OCI-LY1 (cell line): ENCODE measurements around the gene ST8SIA1.

Experiments
- H2AFZ ChIP-seq: fragments of 200-600 bp; sonication (generic), shearing (Covaris generic); 2 replicates; pipeline ENCODE4 v1.6.0; 2014; ENCODE audit warnings: antibody characterized with exemption, mild to moderate bottlenecking, low read length
- H3F3A ChIP-seq: fragments of 200-600 bp; sonication (generic), shearing (Covaris generic); 2 replicates; pipeline ENCODE4 v1.6.0; 2014; ENCODE audit warnings: mild to moderate bottlenecking, antibody characterized with exemption, low read length, moderate library complexity; ENCODE audit not compliant: insufficient read depth
- H3K27ac ChIP-seq: fragments of 200-600 bp; sonication (generic); 2 replicates; pipeline ENCODE4 v1.5.1; 2014; ENCODE audit warnings: low read length, mixed run types, mild to moderate bottlenecking, low read depth; ENCODE audit not compliant: poor library complexity, severe bottlenecking
- H3K27me3 ChIP-seq: fragments of 200-600 bp; sonication (generic); 2 replicates; pipeline ENCODE4 v1.6.0; 2014; ENCODE audit warnings: antibody characterized with exemption, mild to moderate bottlenecking, low read length, moderate library complexity; ENCODE audit not compliant: insufficient read depth
- H3K36me3 ChIP-seq: fragments of 200-600 bp; sonication (generic); 2 replicates; pipeline ENCODE4 v1.6.1; 2014; ENCODE audit warnings: mild to moderate bottlenecking, antibody characterized with exemption, low read length, moderate library complexity, mixed read lengths; ENCODE audit not compliant: insufficient read depth
- H3K4me1 ChIP-seq: fragments of 200-600 bp; sonication (generic); 2 replicates; pipeline ENCODE4 v1.5.1; 2014; ENCODE audit warnings: mild to moderate bottlenecking, low read length, moderate library complexity; ENCODE audit not compliant: insufficient read depth, severe bottlenecking
- H3K4me2 ChIP-seq: fragments of 200-600 bp; sonication (generic), shearing (Covaris generic); 2 replicates; pipeline ENCODE4 v1.6.1; 2014; ENCODE audit warnings: low read length
- H3K4me3 ChIP-seq: fragments of 200-600 bp; sonication (generic); 2 replicates; pipeline ENCODE4 v1.5.1; 2014; ENCODE audit warnings: low read length, low read depth, mild to moderate bottlenecking, mixed read lengths; ENCODE audit not compliant: poor library complexity, severe bottlenecking
- H3K79me2 ChIP-seq: fragments of 200-600 bp; shearing (Covaris generic); 2 replicates; pipeline ENCODE4 v1.6.1; 2016; ENCODE audit warnings: mixed run types, low read length, mixed read lengths; ENCODE audit not compliant: insufficient read depth
- H3K9ac ChIP-seq: fragments of 200-600 bp; sonication (generic), shearing (Covaris generic); 2 replicates; pipeline ENCODE4 v1.6.1; 2014; ENCODE audit warnings: mild to moderate bottlenecking, low read length, mixed read lengths
- H3K9me2 ChIP-seq: fragments of 200-600 bp; sonication (generic), shearing (Covaris generic); 2 replicates; pipeline ENCODE4 v1.6.1; 2014; ENCODE audit warnings: low read depth, mild to moderate bottlenecking, low read length, mixed read lengths
- H3K9me3 ChIP-seq: fragments of 200-600 bp; shearing (Covaris generic); 2 replicates; pipeline ENCODE4 v1.6.1; 2014; ENCODE audit warnings: low read length, mixed read lengths
- H4K20me1 ChIP-seq: fragments of 200-600 bp; sonication (generic), shearing (Covaris generic); 2 replicates; pipeline ENCODE4 v1.6.0; 2016; ENCODE audit warnings: mild to moderate bottlenecking, low read length; ENCODE audit not compliant: insufficient read depth
- CTCF ChIP-seq: fragments of 200-600 bp; sonication (generic), shearing (Covaris generic); IDR thresholded peaks from 2 replicates; pipeline ENCODE4 v1.5.1; 2017; ENCODE audit warnings: mild to moderate bottlenecking, antibody characterized with exemption, low read length, moderate library complexity, mixed read lengths
- EZH2 ChIP-seq: fragments of 200-600 bp; sonication (generic), shearing (Covaris generic); IDR thresholded peaks from 2 replicates; pipeline ENCODE4 v1.8.0; 2017; ENCODE audit warnings: borderline replicate concordance, mixed run types, mild to moderate bottlenecking, antibody characterized with exemption, low read length, moderate library complexity, mixed read lengths

Gene ST8SIA1

GRCh38 chr12:22307811-22308210 is 26.7 kb downstream of the ST8SIA1 start:
- Histone ChIP-seq H3K4me1 (no peaks in the 10 kb centered on the region), H3K27me3 (no peaks in the 10 kb centered on the region), H3K4me3 (no peak overlapping the region), H3K36me3 (no peaks in the 10 kb centered on the region), H3K27ac (no peak overlapping the region), H4K20me1 (no peaks in the 10 kb centered on the region), H3K9me2 (no peaks in the 10 kb centered on the region), H3K79me2 (no peaks in the 10 kb centered on the region), H3K9ac (no peak overlapping the region), H3K4me2 (no peak overlapping the region), H3K9me3 (no peaks in the 10 kb centered on the region), H2AFZ (no peak overlapping the region), H3F3A (no peaks in the 10 kb centered on the region)
- TF ChIP-seq EZH2 (no peak), CTCF (no peak)

- Histone ChIP-seq H4K20me1 (no peaks in the 10 kb centered on the region), H3K4me3 (no peak overlapping the region), H3K4me1 (no peaks in the 10 kb centered on the region), H3K27me3 (no peaks in the 10 kb centered on the region), H3K9me3 (no peaks in the 10 kb centered on the region), H3K79me2 (no peaks in the 10 kb centered on the region), H3K4me2 (no peak overlapping the region), H3K9me2 (no peaks in the 10 kb centered on the region), H3K9ac (no peak overlapping the region), H3F3A (no peaks in the 10 kb centered on the region), H3K27ac (no peak overlapping the region), H2AFZ (no peak overlapping the region), H3K36me3 (no peaks in the 10 kb centered on the region)
- TF ChIP-seq EZH2 (no peak), CTCF (no peak)
Observed at GRCh38 chr12:22306311-22306710, 28.2 kb downstream of the ST8SIA1 start.

GRCh38 chr12:22304341-22304740 is 30.2 kb downstream of the ST8SIA1 start:
- TF ChIP-seq EZH2 (no peak), CTCF (no peak)
- Histone ChIP-seq H3K9me2 (no peaks in the 10 kb centered on the region), H3K9ac (no peak overlapping the region), H4K20me1 (no peaks in the 10 kb centered on the region), H3K27ac (no peak overlapping the region), H3F3A (no peaks in the 10 kb centered on the region), H3K79me2 (no peaks in the 10 kb centered on the region), H3K4me2 (no peak overlapping the region), H3K4me1 (no peaks in the 10 kb centered on the region), H3K36me3 (no peaks in the 10 kb centered on the region), H3K4me3 (no peak overlapping the region), H3K27me3 (no peaks in the 10 kb centered on the region), H2AFZ (no peak overlapping the region), H3K9me3 (no peaks in the 10 kb centered on the region)
